ENCODE data around the gene CDCA7L.

Gene CDCA7L

GRCh38 chr7:21941611-21942141, 4.0 kb downstream of the CDCA7L start (continued):
- TF ChIP-seq ZNF449 (tag by site-specific recombination; IDR thresholded peaks at IDR 0.05): 0 out of 2 replicates have a peak, but pooled peaks have one; percentile 30
- TF ChIP-seq ZNF701 (tag by site-specific recombination; IDR thresholded peaks at IDR 0.05): no peak
- TF ChIP-seq ZFP37 (tag by site-specific recombination; IDR thresholded peaks at IDR 0.05): 0 out of 2 replicates have a peak, but pooled peaks have one; percentile 43
- no peak for TF ChIP-seq ZNF626 (tag by site-specific recombination; IDR thresholded peaks at IDR 0.05)
- peak; percentile 64 for TF ChIP-seq ZNF335 (tag by site-specific recombination; conservative IDR thresholded peaks at IDR 0.05)
- TF ChIP-seq ZNF639 (tag by site-specific recombination; IDR thresholded peaks at IDR 0.05): peak; percentile 40; the same call in 1 of the 2 replicates
- no peak for TF ChIP-seq ZBTB1 (tag by site-specific recombination; IDR thresholded peaks at IDR 0.05)
- peak; percentile 43; the same call in 1 of the 2 replicates for TF ChIP-seq ZNF398 (tag by site-specific recombination; IDR thresholded peaks at IDR 0.05)
- TF ChIP-seq GLI2 (tag by site-specific recombination; IDR thresholded peaks at IDR 0.05; ENCODE audit: borderline replicate concordance, low read depth): peak; percentile 88
- peak; percentile 81 for TF ChIP-seq ZSCAN30 (tag by site-specific recombination; IDR thresholded peaks at IDR 0.05)
- TF ChIP-seq EGR2 (tag by site-specific recombination; IDR thresholded peaks at IDR 0.05; ENCODE audit: low read depth): no peak
- peak; percentile 71; the same call in 1 of the 2 replicates for TF ChIP-seq KLF10 (tag by site-specific recombination; IDR thresholded peaks at IDR 0.05)
- no peak for TF ChIP-seq ZNF621 (tag by site-specific recombination; IDR thresholded peaks at IDR 0.05)
- TF ChIP-seq ZNF561 (tag by site-specific recombination; IDR thresholded peaks at IDR 0.05; ENCODE audit: borderline replicate concordance): no peak; the same call in 1 of the 2 replicates
- TF ChIP-seq SCRT2 (tag by site-specific recombination; IDR thresholded peaks at IDR 0.05): no peak
- TF ChIP-seq OVOL3 (tag by site-specific recombination; IDR thresholded peaks at IDR 0.05): peak; percentile 82; the same call in 1 of the 2 replicates
- no peak for TF ChIP-seq ZNF548 (tag by site-specific recombination; IDR thresholded peaks at IDR 0.05)
- TF ChIP-seq ZSCAN18 (tag by site-specific recombination; IDR thresholded peaks at IDR 0.05): no peak
- peak; percentile 73 for TF ChIP-seq ZNF18 (tag by site-specific recombination; IDR thresholded peaks at IDR 0.05)
- no peak for TF ChIP-seq ZNF514 (tag by site-specific recombination; IDR thresholded peaks at IDR 0.05)
- TF ChIP-seq ZNF362 (tag by site-specific recombination; IDR thresholded peaks at IDR 0.05): no peak
- TF ChIP-seq ZNF175 (tag by site-specific recombination; IDR thresholded peaks at IDR 0.05): no peak
- TF ChIP-seq ZNF843 (tag by site-specific recombination; IDR thresholded peaks at IDR 0.05): peak; percentile 98
- 0 out of 2 replicates have a peak, but pooled peaks have one; percentile 34 for TF ChIP-seq ZNF692 (tag by site-specific recombination; IDR thresholded peaks at IDR 0.05)
